Activated CD4-positive, alpha-beta T cell treated with anti-CD3 and anti-CD28 coated beads for 24 hours (primary cell): ENCODE results near the gene CXCR5.

Experiments used
- DNase-seq, 2 donors: peaks; one replicate each; pipeline ENCODE4 v3.0.0-alpha.2; 2020; ENCODE audit warnings: low read depth in 2 of 2

Gene CXCR5

GRCh38 chr11:118898400-118899295 is 15.0 kb downstream of the CXCR5 start:
- DNase-seq: no peak

- DNase-seq: no peak
These were observed 15.6 kb downstream of the CXCR5 start for GRCh38 chr11:118899296-118899688.

- DNase-seq: no peak
These were observed 16.1 kb downstream of the CXCR5 start for GRCh38 chr11:118899706-118900360.

- no peak for DNase-seq
These were observed 17.1 kb downstream of the CXCR5 start for GRCh38 chr11:118900535-118901384.

GRCh38 chr11:118901494-118902335 is 18.0 kb downstream of the CXCR5 start:
- DNase-seq: no peak

- DNase-seq: no peak
These were observed 18.9 kb downstream of the CXCR5 start for GRCh38 chr11:118902336-118903203.

GRCh38 chr11:118903204-118904015 is 19.7 kb downstream of the CXCR5 start:
- no peak for DNase-seq

GRCh38 chr11:118907051-118908042 is 23.7 kb downstream of the CXCR5 start:
- DNase-seq: peak; percentile 84 to 86

- DNase-seq: no peak
These were observed 24.6 kb downstream of the CXCR5 start for GRCh38 chr11:118908264-118908663.

DNA sequence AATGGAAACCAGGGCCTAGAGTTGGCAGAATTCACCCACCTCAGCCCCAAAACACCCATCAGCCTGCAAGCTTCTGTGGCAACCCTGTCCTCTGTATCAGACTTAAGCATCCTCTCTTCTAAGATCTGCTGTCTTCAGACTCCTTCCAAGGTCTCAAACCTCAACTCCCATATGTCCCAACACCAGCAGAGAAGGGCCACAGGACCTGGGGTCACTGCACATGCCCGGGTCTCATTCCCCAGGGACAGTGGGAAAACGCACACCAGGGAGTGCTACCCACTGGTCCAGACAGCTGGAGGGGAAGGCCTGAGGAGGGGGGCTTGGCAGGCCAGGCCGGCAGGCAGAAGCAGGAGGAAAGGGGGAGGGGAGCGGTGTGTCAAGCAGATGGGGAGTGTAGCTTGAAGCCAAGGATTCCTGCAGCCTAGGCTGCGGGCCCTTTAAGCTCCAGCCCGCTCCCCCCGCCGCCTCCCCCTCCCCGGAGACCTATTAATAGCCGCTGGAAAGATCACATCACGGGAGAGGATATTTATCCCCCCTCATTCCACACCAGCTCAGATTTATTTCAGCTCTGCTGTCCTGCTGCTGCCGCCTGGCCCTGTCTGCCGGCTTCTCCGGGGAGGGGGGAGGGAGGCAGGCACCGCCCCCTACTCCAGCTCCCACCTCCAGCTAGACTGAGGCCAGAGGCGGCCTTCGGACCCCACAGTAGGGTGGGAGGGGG is 25.4 kb downstream of the CXCR5 start:
- DNase-seq: no peak

DNA sequence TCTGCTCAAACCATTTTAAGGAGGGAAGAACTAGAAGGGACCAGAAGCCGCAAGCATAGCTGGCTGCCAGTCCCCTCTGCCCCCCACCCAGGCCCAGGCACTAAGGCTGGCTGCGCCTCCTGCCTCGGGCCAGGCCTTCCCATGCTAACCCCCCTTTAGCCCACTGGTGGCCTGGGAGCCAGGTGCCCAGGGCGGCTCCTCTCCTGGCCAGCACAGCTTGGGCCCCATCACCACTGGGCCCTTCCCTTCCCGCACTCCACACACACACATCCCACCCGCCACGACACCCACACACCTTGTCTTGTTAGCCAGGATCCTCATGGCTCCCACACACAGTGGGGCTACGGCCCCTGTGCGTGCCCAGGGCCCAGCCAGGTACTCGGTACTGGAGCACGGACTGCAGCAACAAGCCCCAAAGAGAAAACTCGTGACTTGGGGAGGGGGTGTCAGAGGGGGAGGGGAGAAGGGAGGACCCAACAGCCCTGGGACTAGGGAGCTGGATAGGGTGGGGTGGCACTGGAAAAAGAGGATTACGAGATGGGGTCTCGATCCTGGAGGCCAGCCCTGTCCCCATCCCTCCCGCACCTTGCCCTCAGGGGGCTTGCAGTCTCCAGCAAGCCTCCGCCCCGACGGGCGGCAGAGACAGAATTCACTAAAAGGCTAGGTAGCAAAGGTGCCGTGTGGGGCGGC is 26.1 kb downstream of the CXCR5 start:
- DNase-seq: no peak

GRCh38 chr11:118910309-118911112 is 26.8 kb downstream of the CXCR5 start:
- DNase-seq: no peak

DNA sequence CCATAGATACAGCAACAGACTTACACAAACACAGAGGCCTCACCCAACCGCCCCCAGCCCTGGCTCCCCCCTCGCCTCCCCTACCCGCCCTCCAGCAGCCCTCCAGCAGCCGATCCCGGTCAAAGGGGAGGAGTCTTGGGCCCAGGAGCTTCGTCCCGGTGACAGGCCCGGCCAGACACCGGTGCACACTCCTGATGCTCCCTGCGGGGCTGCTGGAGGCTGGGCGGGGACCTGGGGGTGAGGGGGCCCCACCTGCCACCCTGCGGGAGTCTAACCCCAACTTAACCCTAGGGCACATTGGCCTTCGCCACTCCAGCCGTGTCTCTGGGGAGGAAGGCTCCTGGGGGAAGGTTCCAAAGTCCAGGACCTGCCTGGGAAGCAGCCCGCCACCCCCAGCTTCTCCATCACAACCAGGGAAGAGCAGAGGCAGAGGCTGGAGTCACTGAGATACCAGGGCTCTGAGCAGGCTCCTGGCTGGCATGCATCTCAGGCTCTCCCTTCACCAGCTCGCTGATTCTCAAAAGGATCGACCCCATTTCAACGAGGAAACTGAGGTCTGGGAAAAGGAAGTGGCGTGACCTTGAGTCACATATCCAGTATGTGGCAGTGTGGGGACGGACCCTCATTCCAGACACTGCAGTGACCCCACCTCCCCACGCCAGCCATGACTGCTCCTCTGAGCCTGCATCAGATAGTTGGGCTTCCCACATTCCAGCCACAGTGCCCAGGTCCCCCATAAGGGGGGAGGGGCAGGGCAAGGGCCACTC is 27.6 kb downstream of the CXCR5 start:
- no peak for DNase-seq

GRCh38 chr11:118911880-118912741 is 28.4 kb downstream of the CXCR5 start:
- DNase-seq: peak; percentile 70 to 73
